HepG2 (cell line): ENCODE data around the gene FGGY. TPM values are rescaled to one million over a fixed set of nuclear protein-coding genes. Genes with fewer than 3 reads are reported as not detected.

Experiments used
- ATRX ChIP-seq: sonication (generic); formaldehyde crosslinking; IDR thresholded peaks from 2 replicates; pipeline ENCODE4 v1.4.0; 2020; ENCODE audit warnings: missing genetic modification reagents, borderline replicate concordance
- BCL6 ChIP-seq: IDR thresholded peaks from 2 replicates; pipeline ENCODE4 v1.6.1; 2016; ENCODE audit warnings: missing genetic modification reagents, missing compliant biosample characterization
- CBX5 ChIP-seq: sonication (generic); formaldehyde crosslinking; IDR thresholded peaks from 2 replicates; pipeline ENCODE4 v1.4.0; 2020; ENCODE audit warnings: missing genetic modification reagents, borderline replicate concordance
- CCAR2 ChIP-seq: fragments of 200-400 bp; formaldehyde crosslinking; optimal IDR thresholded peaks from 2 replicates; pipeline ENCODE3; 2018; ENCODE audit warnings: low read depth, mild to moderate bottlenecking, low read length, moderate library complexity
- CREB1 ChIP-seq, 2 experiments: fragments of 450-650 bp in 1 of 2; IDR thresholded peaks; 2 replicates each; pipeline ENCODE4 v1.6.1; 2016 to 2017; ENCODE audit warnings: control low read depth in 1 of 2, mild to moderate bottlenecking in 1 of 2, missing compliant biosample characterization in 1 of 2, missing genetic modification characterization in 1 of 2
- FOSL1 ChIP-seq: sonication (generic); formaldehyde crosslinking; IDR thresholded peaks from 2 replicates; pipeline ENCODE4 v1.9.0; 2021; ENCODE audit warnings: missing genetic modification reagents, borderline replicate concordance
- FOSL2 ChIP-seq: sonication (generic); formaldehyde crosslinking; IDR thresholded peaks from 2 replicates; pipeline ENCODE4 v1.4.0; 2020; ENCODE audit warnings: missing genetic modification reagents
- GTF3A ChIP-seq: sonication (generic); formaldehyde crosslinking; conservative IDR thresholded peaks from 2 replicates; pipeline ENCODE4 v1.4.0; 2020; ENCODE audit warnings: mild to moderate bottlenecking, missing genetic modification reagents
- HIVEP1 ChIP-seq: sonication (generic); formaldehyde crosslinking; IDR thresholded peaks from 2 replicates; pipeline ENCODE4 v1.4.0; 2020; ENCODE audit warnings: mild to moderate bottlenecking, missing genetic modification reagents
- HNF4A ChIP-seq: sonication (generic); formaldehyde crosslinking; IDR thresholded peaks from 2 replicates; pipeline ENCODE4 v1.4.0; 2020; ENCODE audit warnings: missing genetic modification reagents
- MAFF ChIP-seq: IDR thresholded peaks from 2 replicates; pipeline ENCODE4 v1.6.1; 2011; ENCODE audit warnings: low read depth, low read length, improper control_type of control experiment
- MYNN ChIP-seq: sonication (generic); formaldehyde crosslinking; IDR thresholded peaks from 2 replicates; pipeline ENCODE4 v1.4.0; 2020; ENCODE audit warnings: mild to moderate bottlenecking, low read depth, missing genetic modification reagents
- NFIB ChIP-seq: sonication (generic); formaldehyde crosslinking; IDR thresholded peaks from 2 replicates; pipeline ENCODE4 v1.9.0; 2021; ENCODE audit warnings: missing genetic modification reagents, mild to moderate bottlenecking, borderline replicate concordance
- NR2F1 ChIP-seq, 2 experiments: fragments of 450-650 bp in 1 of 2; formaldehyde crosslinking in 1 of 2; IDR thresholded peaks; 2 replicates each; pipeline versions ENCODE4 v1.5.0 to v1.6.1; 2016 to 2020; ENCODE audit warnings: mild to moderate bottlenecking in 1 of 2, missing compliant biosample characterization in 1 of 2, missing genetic modification reagents in 1 of 2, moderate library complexity in 1 of 2
- POGZ ChIP-seq: sonication (generic); formaldehyde crosslinking; IDR thresholded peaks from 2 replicates; pipeline ENCODE4 v1.4.0; 2020; ENCODE audit warnings: mild to moderate bottlenecking, missing genetic modification reagents
- SOX5 ChIP-seq: IDR thresholded peaks from 2 replicates; pipeline ENCODE4 v1.6.1; 2016; ENCODE audit warnings: borderline replicate concordance
- TEAD3 ChIP-seq: optimal IDR thresholded peaks from 2 replicates; pipeline ENCODE3; 2016; ENCODE audit warnings: borderline replicate concordance
- ZMYM3 ChIP-seq: sonication (generic); formaldehyde crosslinking; IDR thresholded peaks from 2 replicates; pipeline ENCODE4 v1.5.1; 2020; ENCODE audit warnings: mild to moderate bottlenecking, missing genetic modification reagents
- ZNF205 ChIP-seq: IDR thresholded peaks from 2 replicates; pipeline ENCODE4 v1.6.1; 2018; ENCODE audit warnings: missing biosample characterization, missing genetic modification reagents
- ZNF280D ChIP-seq: sonication (generic); formaldehyde crosslinking; IDR thresholded peaks from 2 replicates; pipeline ENCODE4 v1.5.1; 2020; ENCODE audit warnings: mild to moderate bottlenecking, missing genetic modification reagents
- ZNF792 ChIP-seq: IDR thresholded peaks from 2 replicates; pipeline ENCODE4 v1.6.1; 2016
- ZSCAN30 ChIP-seq: sonication (generic); formaldehyde crosslinking; IDR thresholded peaks from 2 replicates; pipeline ENCODE4 v1.5.0; 2020; ENCODE audit warnings: mild to moderate bottlenecking, missing genetic modification reagents
- polyA plus RNA-seq, 8 experiments: library from polyadenylated mRNA; depleted of rRNA in 3 of 8; stranded (reverse) in 7 of 8; unstranded in 1 of 8; fragments of >200 nt; fragmentation: Illumina TruSeq in 4 of 8; extraction: Trizol in 4 of 8; gene quantifications; 2 replicates each; pipeline versions ENCODE4 v1.2.1 to v1.2.3, GENCODE V29; 2011 to 2016; ENCODE audit warnings: low read depth in 4 of 8, missing spikeins in 1 of 8, mixed read lengths in 1 of 8; ENCODE audit not compliant: insufficient read depth in 1 of 8
- total RNA-seq, 5 experiments: library from RNA; depleted of rRNA; stranded (reverse); fragments of >200 nt; fragmentation: Illumina TruSeq; extraction: Trizol; gene quantifications; 2 replicates each; pipeline ENCODE4 v1.2.3, GENCODE V29; 2016; ENCODE audit warnings: low read depth in 1 of 5
- TF ChIP-seq, protein P1 (sequence below): IDR thresholded peaks from 2 replicates; pipeline ENCODE4 v1.6.1; 2018; ENCODE audit warnings: missing genetic modification reagents
- TF ChIP-seq, protein P2 (sequence below): IDR thresholded peaks from 2 replicates; pipeline ENCODE4 v1.4.0; 2020; ENCODE audit warnings: mild to moderate bottlenecking, missing genetic modification reagents

The FGGY gene
- total and polyA plus RNA-seq, 2 of the 13 experiments (the other 11 are each of a cell fraction or from before 2014, with no cell fraction given): 15.7 to 27.5 TPM

GRCh38 chr1:59657873-59658465, 361.1 kb downstream of the FGGY start (continued):
- TF ChIP-seq CREB1 (IDR thresholded peaks at IDR 0.05): no peak
- peak; percentile 65 for TF ChIP-seq CREB1 (CRISPR knock-in tag; IDR thresholded peaks at IDR 0.05)
- TF ChIP-seq NR2F1 (CRISPR knock-in tag; IDR thresholded peaks at IDR 0.05): no peak
- peak; percentile 61 for TF ChIP-seq POGZ
- peak; percentile 74 for TF ChIP-seq HNF4A
- TF ChIP-seq CCAR2: no peak
- peak; percentile 81 for TF ChIP-seq FOSL1 (CRISPR knock-in tag)
- TF ChIP-seq ATRX (CRISPR knock-in tag): no peak
- peak; percentile 62 for TF ChIP-seq TEAD3 (CRISPR knock-in tag)
- TF ChIP-seq BCL6 (CRISPR knock-in tag): peak; percentile 19; the same call in 1 of the 2 replicates
- peak; percentile 100 for TF ChIP-seq ZNF205
- peak; percentile 14; the same call in 1 of the 2 replicates for TF ChIP-seq MAFF
- peak; percentile 87 for TF ChIP-seq ZMYM3
- peak; percentile 35; the same call in 1 of the 2 replicates for TF ChIP-seq SOX5 (CRISPR knock-in tag)
- TF ChIP-seq, protein P1, sequence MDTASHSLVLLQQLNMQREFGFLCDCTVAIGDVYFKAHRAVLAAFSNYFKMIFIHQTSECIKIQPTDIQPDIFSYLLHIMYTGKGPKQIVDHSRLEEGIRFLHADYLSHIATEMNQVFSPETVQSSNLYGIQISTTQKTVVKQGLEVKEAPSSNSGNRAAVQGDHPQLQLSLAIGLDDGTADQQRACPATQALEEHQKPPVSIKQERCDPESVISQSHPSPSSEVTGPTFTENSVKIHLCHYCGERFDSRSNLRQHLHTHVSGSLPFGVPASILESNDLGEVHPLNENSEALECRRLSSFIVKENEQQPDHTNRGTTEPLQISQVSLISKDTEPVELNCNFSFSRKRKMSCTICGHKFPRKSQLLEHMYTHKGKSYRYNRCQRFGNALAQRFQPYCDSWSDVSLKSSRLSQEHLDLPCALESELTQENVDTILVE: no peak
- TF ChIP-seq, protein P2, sequence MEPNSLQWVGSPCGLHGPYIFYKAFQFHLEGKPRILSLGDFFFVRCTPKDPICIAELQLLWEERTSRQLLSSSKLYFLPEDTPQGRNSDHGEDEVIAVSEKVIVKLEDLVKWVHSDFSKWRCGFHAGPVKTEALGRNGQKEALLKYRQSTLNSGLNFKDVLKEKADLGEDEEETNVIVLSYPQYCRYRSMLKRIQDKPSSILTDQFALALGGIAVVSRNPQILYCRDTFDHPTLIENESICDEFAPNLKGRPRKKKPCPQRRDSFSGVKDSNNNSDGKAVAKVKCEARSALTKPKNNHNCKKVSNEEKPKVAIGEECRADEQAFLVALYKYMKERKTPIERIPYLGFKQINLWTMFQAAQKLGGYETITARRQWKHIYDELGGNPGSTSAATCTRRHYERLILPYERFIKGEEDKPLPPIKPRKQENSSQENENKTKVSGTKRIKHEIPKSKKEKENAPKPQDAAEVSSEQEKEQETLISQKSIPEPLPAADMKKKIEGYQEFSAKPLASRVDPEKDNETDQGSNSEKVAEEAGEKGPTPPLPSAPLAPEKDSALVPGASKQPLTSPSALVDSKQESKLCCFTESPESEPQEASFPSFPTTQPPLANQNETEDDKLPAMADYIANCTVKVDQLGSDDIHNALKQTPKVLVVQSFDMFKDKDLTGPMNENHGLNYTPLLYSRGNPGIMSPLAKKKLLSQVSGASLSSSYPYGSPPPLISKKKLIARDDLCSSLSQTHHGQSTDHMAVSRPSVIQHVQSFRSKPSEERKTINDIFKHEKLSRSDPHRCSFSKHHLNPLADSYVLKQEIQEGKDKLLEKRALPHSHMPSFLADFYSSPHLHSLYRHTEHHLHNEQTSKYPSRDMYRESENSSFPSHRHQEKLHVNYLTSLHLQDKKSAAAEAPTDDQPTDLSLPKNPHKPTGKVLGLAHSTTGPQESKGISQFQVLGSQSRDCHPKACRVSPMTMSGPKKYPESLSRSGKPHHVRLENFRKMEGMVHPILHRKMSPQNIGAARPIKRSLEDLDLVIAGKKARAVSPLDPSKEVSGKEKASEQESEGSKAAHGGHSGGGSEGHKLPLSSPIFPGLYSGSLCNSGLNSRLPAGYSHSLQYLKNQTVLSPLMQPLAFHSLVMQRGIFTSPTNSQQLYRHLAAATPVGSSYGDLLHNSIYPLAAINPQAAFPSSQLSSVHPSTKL (CRISPR knock-in tag): peak; percentile 59; the same call in 1 of the 2 replicates
- TF ChIP-seq CBX5 (CRISPR knock-in tag): no peak
- TF ChIP-seq GTF3A (CRISPR knock-in tag): no peak
- 0 out of 2 replicates have a peak, but pooled peaks have one; percentile 47 for TF ChIP-seq ZNF280D
- TF ChIP-seq ZSCAN30 (CRISPR knock-in tag): no peak
- no peak for TF ChIP-seq HIVEP1 (CRISPR knock-in tag)
- peak; percentile 87 for TF ChIP-seq FOSL2
- TF ChIP-seq NFIB (CRISPR knock-in tag): no peak
- no peak for TF ChIP-seq ZNF792 (CRISPR knock-in tag)
- no peak for TF ChIP-seq MYNN
